Stimulated activated CD4-positive, alpha-beta T cell treated with anti-CD3 and anti-CD28 coated beads, Interleukin-12 subunit alpha, Interleukin-12 subunit beta, amount 100 ng/mL, for 24 hours (primary cell): ENCODE data around the gene ATG10.
"Not testable (repeated sequence)": the region's sequence is repeated elsewhere in the genome, so short reads cannot be mapped to it uniquely, and the experiment has no call there.

Experiments used
- DNase-seq, 2 experiments: peaks; one replicate each; pipeline ENCODE4 v3.0.0-alpha.2; 2020; ENCODE audit warnings: low read depth in 2 of 2

The ATG10 gene

DNA sequence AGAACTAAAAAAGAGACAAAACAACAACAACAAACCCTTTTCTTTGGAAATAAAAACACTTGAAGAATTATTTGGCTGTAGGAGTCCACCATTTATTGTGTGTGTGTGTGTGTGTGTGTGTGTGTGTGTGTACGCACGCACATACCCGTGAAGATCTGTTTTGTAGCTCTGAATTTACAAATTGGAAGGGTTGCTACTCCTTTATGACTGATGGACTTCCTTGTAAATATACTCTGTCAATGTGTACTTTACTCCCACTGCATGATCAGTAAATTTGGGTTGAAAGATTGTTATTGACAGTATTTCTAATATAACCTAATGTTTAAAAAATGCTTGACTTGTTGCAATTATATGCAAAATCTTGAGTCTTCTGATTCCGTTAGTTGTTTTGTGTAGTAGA is 148.1 kb downstream of the ATG10 start:
- DNase-seq, result no peak

DNA sequence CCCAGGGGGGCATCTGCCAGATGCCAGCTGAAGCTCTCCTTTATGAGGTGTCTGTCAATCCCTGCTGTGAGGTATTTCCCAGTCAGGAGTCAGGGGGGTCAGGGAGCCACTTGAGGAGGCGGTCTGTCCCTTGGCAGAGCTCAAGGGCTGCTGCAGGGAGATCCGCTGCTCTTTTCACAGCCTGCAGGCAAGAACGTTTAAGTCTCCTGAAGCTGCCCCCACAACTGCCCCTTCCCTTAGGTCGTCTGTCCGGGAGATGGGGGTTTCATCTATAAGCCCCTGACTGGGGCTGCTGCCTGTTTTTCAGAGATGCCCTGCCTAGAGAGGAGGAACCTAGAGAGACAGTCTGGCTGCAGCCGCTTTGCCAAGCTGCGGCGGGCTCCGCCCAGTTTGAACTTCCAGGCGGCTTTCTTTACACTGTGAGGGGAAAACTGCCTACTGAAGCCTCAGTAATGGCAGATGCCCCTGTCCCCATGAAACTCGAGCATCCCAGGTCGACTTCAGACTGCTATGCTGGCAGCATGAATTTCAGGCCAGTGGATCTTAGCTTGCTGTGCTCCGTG is 158.0 kb downstream of the ATG10 start:
- no peak for DNase-seq

- no peak for DNase-seq
Observed at GRCh38 chr5:82130602-82131001, 158.8 kb downstream of the ATG10 start.

DNA sequence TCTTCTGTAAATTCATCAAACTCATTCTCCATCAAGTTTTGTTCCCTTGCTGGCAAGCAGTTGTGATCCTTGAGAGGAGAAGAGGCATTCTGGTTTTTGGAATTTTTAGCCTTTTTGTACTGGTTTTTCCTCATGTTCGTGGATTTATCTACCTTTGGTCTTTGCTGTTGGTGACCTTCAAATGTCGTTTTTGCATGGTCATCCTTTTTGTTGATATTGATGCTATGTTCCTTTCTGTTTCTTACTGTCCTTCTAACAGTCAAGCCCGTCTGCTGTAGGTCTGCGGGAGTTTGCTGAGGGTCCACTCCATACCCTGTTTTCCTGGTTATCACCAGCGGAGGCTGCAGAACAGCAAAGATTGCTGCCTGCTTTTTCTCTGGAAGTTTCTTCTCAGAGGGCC is 165.4 kb downstream of the ATG10 start:
- DNase-seq, result no peak

DNA sequence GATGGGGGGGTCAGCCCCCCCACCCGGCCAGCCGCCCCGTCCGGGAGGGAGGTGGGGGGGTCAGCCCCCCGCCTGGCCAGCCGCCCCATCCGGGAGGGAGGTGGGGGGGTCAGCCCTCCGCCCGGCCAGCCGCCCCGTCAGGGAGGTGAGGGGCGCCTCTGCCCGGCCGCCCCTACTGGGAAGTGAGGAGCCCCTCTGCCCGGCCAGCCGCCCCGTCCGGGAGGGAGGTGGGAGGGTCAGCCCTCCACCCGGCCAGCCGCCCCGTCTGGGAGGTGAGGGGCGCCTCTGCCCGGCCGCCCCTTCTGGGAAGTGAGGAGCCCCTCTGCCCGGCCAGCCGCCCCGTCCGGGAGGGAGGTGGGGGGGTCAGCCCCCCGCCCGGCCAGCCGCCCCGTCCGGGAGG is 168.0 kb downstream of the ATG10 start:
- DNase-seq, result not testable (repeated sequence)

- DNase-seq, result no peak
Observed at GRCh38 chr5:82142217-82142841, 170.5 kb downstream of the ATG10 start.

DNA sequence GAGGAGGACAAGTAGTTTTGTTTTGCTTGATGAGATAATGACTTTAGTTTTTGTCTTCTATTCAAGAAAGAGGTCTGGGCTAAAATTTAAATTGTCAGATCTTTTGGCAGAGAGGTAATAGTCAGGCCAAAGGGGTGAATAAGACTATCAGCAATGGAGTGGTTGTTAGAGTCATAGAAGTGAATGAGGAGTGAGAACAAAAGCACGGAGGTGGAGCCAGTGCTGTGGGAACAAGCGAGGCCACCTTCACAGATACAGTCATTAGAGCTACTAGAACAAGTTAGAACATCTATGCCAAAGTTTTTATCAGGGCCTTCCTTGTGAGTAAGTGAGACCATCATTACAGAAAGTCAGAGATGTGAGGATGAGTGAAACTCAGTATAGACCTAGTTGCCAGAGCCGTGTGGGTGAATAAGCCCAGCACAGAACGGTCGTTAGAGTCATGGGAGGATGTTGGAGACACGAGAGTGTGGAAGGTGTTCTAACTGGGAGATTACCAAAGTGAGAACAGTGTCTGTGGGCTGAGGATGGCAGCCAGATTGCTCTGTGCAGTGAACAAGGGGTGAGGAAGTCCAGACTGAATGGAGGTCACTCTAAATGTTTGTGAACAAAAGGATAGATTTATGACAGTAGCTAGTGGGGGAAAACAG is 171.2 kb downstream of the ATG10 start:
- DNase-seq, result no peak

GRCh38 chr5:82147860-82148573 is 176.2 kb downstream of the ATG10 start:
- DNase-seq, result no peak

DNA sequence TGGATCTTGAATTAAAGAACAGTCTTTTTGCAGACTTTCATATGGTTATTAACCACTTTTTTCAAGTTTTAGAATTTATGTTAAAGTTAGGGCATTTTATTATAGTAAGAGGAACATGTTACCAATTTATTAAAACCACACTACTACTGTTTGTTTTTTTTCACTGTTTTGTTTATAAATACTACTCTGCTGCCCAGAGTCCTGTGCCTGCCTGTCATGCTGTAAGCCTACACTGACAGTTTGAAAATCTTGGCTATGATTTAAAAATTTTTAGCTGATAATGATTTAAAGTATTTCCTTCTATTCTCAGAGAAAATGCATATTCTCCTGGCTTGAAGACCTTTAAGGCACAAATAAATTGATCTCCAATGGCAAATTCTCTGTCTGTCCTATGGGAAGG is 177.6 kb downstream of the ATG10 start:
- no peak for DNase-seq

GRCh38 chr5:82150559-82150958 is 178.7 kb downstream of the ATG10 start:
- no peak for DNase-seq

DNA sequence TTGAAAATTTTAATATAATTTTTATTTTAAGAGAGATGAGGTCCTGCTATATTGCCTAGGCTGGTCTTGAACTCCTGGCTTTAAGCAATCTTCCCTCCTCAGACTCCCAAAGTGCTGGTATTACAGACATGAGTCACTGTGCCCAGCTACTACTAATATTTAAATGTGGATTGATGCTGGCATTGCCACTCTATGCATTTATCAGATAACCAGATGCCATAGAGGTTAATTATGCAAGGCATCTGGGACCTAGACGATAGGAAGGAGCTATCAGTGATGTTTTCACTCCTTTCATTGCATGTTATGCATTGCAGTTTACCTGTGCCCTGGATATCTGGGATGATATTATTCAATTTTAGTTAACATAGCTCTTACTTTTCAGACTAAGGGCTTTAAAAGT is 179.4 kb downstream of the ATG10 start:
- no peak for DNase-seq

DNA sequence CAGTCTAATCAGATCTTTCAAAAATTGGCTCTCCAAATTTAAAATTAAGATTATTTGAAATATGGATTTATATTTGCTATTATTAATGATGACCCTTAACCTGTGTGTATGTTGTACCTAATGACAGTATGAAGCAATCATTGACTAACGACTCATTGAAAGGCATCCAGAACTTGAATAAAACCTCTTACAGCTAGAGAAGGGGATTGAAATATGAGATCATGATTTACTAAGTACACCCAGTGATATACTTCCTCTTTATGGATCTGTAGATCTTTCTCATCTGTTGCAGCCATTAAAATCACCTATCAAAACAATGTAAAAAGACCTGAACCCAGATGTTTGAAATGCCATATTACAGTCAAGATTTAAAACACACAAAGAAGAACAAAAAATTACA is 179.8 kb downstream of the ATG10 start:
- no peak for DNase-seq

DNA sequence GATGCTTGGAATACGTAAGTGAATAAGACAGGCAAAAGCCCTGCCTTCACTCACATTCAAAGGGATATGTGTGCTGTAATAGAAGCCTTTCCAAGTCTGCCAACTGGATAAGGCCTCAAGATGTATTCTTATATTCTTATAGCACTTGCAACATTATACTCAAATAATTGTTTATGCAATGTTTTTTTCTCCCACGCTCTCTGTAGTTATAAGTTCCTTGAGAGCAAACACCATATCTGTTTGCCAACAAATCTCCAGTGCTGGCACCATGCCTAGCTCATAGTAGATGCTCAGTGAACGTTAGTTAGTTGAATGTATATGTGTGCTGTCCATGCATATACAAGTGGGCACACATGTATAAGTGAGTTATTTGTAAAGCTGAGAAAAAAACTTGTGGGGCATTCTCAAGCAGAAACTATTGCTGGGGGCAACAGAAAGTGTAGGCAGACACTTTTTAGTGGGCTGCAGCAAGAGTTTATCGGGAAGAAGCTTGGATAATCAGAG is 181.2 kb downstream of the ATG10 start:
- no peak for DNase-seq

- no peak for DNase-seq
Observed at GRCh38 chr5:82154776-82155175, 183.0 kb downstream of the ATG10 start.

GRCh38 chr5:82155305-82155704 is 183.5 kb downstream of the ATG10 start:
- no peak for DNase-seq

GRCh38 chr5:82156874-82157273 is 185.1 kb downstream of the ATG10 start:
- DNase-seq, result no peak

DNA sequence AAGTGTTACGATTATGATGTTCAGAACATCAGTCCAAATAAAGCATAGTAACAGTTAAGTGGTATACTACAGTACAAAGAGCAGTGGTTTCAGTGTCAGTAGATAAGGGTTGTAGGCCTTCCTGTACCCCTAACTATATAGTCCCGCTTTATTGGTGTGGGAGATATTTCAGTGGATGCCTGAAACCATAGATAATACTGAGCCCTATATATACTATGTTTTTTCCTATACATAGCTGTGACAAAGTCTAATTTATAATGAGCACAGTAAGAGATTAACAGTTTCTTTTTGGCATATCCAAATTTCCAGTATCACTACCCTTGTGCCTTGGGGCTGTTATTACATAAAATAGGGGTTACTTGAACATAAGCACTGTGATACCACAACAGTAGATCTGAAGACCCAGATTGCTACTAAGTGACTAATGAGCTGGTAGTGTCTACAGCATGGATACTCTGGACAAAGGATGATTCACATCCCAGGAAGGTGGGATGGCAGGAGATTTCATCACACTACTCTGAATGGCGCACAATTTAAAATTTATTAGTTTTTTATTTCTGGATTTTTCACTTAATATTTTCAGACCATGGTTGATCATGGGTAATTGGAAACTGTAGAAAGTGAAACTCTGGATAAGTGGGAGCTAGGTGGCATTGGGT is 187.1 kb downstream of the ATG10 start:
- DNase-seq, result no peak

GRCh38 chr5:82160948-82161347 is 189.1 kb downstream of the ATG10 start:
- DNase-seq, result no peak

- DNase-seq, result no peak
Observed at GRCh38 chr5:82162573-82162972, 190.8 kb downstream of the ATG10 start.

DNA sequence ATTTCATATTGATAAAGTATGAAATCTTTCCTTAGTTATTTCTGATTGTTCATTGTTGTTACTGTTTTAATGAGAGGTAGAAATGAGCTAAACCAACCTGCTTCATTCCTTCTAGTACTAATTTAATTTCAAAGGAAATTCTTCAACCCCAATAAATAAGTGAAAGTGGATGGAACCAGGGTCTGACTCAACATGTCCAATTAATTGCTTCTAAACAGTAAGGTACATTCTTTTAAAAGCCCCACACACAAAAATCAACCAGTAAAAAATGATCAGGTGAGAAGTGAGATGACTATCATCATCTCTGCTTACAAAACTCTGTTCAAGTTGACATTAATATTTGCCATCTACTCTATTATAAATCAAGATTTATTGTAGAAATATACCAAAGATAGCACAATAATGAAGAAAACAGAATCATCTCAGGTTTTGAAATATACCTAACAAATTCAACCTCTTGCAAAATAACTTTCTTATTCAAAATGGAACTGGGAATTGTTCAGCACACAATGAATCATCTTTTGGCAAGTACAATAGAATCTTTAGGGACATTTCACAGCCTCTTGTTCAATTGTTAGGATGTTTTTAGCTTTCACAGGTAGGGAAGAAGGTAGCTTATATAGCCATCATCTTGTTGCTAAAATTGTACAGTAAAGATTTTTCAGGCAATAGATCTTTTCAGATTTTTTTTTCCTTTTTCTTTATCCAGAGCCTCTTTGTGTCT is 191.8 kb downstream of the ATG10 start:
- no peak for DNase-seq

DNA sequence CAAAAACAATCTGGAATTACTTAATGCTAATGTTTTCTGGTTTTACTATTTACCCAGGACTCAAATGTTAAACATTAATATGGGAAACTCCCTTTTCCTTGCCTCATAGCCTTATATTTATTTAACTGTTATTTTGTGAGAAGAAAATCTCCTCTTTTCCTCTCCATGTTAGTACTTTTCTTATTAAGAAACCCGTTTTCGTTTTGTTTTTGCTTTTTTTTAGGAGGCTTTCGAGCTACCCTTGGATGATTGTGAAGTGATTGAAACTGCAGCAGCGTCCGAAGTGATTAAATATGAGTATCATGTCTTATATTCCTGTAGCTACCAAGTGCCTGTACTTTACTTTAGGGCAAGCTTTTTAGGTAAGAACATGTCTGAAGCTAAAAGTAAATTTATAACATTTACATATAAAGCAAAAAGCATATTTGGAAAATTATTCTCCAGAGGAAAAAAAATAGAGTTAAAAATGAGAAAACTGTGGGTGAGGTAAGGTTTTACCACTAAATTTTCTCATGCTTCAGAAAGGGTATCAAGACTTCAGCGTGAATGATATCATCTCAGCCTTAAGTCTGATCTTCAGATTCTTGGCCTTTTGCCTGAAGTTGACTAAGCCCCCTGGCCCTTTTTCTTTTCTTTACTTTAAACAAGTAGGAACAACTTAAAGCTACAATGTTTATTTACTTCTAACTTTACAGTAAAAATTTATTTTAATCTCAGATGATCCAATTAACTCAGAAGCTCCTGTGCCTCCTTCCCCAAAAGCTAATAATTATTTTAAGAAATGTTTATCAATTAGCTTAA is 192.6 kb downstream of the ATG10 start:
- no peak for DNase-seq
